ENCODE results near the gene FZD2.

FZD2 gene

DNA sequence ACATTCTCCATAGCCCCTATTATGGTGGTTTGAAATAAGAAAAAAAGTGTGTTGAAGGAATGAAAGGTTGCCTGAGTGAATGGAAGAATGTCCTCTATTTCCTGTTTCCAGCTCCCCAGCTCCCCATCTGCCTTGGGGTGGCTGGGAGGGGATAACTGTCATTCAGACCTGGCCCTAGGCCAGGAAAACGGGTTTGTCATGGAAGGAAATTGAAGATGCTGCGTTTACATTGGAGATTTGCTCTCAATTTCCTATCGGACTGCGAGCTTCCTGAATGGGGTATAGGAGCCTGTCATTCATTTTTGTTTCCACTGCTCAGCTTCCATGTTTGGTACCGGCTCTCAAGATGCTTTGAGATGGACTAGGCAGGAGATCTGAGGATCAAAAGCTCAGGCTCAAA lies 2.2 kb upstream of the FZD2 start:
- Histone ChIP-seq H3K36me3 (ENCODE audit: insufficient read depth, low read length) (peaks cover 5% of the 10 kb centered on the region; the same call in 1 of the 2 replicates), H3K4me1 (ENCODE audit: insufficient read depth, low read length) (peaks cover 28% of the 10 kb centered on the region), H3K79me2 (ENCODE audit: insufficient read depth, low read length) (no peaks in the 10 kb centered on the region), H3K9me3 (ENCODE audit: insufficient read depth, low read length, severe bottlenecking) (no peaks in the 10 kb centered on the region), H4K20me1 (ENCODE audit: insufficient read depth, low read length) (no peaks in the 10 kb centered on the region; the same call in 1 of the 2 replicates), H3K9ac (ENCODE audit: low read depth, low read length) (no peak overlapping the region), H3K4me3 (ENCODE audit: low read depth in 1 of 2, low read length in 2 of 2) (no peak overlapping the region), H3K27ac (ENCODE audit: low read length) (no peak overlapping the region), H3K27me3 (ENCODE audit: insufficient read depth, low read length, poor library complexity) (peaks cover 12% of the 10 kb centered on the region), H3K4me2 (ENCODE audit: insufficient read depth, low read length) (no peak overlapping the region), H2AFZ (ENCODE audit: low read depth, low read length) (no peak overlapping the region)
- no peak for TF ChIP-seq EZH2 (IDR thresholded peaks at IDR 0.05; ENCODE audit: borderline replicate concordance, low read depth, low read length, severe bottlenecking)
- TF ChIP-seq, protein P1, sequence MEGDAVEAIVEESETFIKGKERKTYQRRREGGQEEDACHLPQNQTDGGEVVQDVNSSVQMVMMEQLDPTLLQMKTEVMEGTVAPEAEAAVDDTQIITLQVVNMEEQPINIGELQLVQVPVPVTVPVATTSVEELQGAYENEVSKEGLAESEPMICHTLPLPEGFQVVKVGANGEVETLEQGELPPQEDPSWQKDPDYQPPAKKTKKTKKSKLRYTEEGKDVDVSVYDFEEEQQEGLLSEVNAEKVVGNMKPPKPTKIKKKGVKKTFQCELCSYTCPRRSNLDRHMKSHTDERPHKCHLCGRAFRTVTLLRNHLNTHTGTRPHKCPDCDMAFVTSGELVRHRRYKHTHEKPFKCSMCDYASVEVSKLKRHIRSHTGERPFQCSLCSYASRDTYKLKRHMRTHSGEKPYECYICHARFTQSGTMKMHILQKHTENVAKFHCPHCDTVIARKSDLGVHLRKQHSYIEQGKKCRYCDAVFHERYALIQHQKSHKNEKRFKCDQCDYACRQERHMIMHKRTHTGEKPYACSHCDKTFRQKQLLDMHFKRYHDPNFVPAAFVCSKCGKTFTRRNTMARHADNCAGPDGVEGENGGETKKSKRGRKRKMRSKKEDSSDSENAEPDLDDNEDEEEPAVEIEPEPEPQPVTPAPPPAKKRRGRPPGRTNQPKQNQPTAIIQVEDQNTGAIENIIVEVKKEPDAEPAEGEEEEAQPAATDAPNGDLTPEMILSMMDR (IDR thresholded peaks at IDR 0.05; ENCODE audit: borderline replicate concordance, extremely low read depth, low read length, poor library complexity, severe bottlenecking) = no peak
- DNase-seq (no peak), ATAC-seq (ENCODE audit: insufficient read depth, low read depth) (no peak)

GRCh38 chr17:44556166-44556831 lies 985 bp upstream of the FZD2 start:
- H3K4me2 ChIP-seq (ENCODE audit: insufficient read depth, low read length) = peak overlapping the region; percentile 85
- H2AFZ ChIP-seq (ENCODE audit: low read depth, low read length) = peak overlapping the region; percentile 95
- peaks cover 10% of the 10 kb centered on the region for H3K27me3 ChIP-seq (ENCODE audit: insufficient read depth, low read length, poor library complexity)
- peak overlapping the region; percentile 69 for H3K27ac ChIP-seq (ENCODE audit: low read length)
- H3K9me3 ChIP-seq (ENCODE audit: insufficient read depth, low read length, severe bottlenecking) = no peaks in the 10 kb centered on the region
- DNase-seq = peak; percentile 57
- peak overlapping the region; percentile 63 for H3K9ac ChIP-seq (ENCODE audit: low read depth, low read length)
- peaks cover 5% of the 10 kb centered on the region; the same call in 1 of the 2 replicates for H3K36me3 ChIP-seq (ENCODE audit: insufficient read depth, low read length)
- H3K79me2 ChIP-seq (ENCODE audit: insufficient read depth, low read length) = no peaks in the 10 kb centered on the region
- H4K20me1 ChIP-seq (ENCODE audit: insufficient read depth, low read length) = no peaks in the 10 kb centered on the region; the same call in 1 of the 2 replicates
- ATAC-seq (ENCODE audit: insufficient read depth, low read depth) = peak; percentile 66
- TF ChIP-seq EZH2 (IDR thresholded peaks at IDR 0.05; ENCODE audit: borderline replicate concordance, low read depth, low read length, severe bottlenecking) = no peak
- TF ChIP-seq, protein P1 (IDR thresholded peaks at IDR 0.05; ENCODE audit: borderline replicate concordance, extremely low read depth, low read length, poor library complexity, severe bottlenecking) = no peak
- H3K4me3 ChIP-seq (ENCODE audit: low read depth in 1 of 2, low read length in 2 of 2) = peak overlapping the region; percentile 68 to 69
- peaks cover 28% of the 10 kb centered on the region for H3K4me1 ChIP-seq (ENCODE audit: insufficient read depth, low read length)

GRCh38 chr17:44557651-44558285 lies 484 bp downstream of the FZD2 start:
- peak overlapping the region; percentile 60 for H2AFZ ChIP-seq (ENCODE audit: low read depth, low read length)
- DNase-seq (no peak), ATAC-seq (ENCODE audit: insufficient read depth, low read depth) (no peak)
- H3K9me3 ChIP-seq (ENCODE audit: insufficient read depth, low read length, severe bottlenecking) = no peaks in the 10 kb centered on the region
- peak overlapping the region; percentile 85 for H3K4me2 ChIP-seq (ENCODE audit: insufficient read depth, low read length)
- peak overlapping the region; percentile 63 for H3K9ac ChIP-seq (ENCODE audit: low read depth, low read length)
- H3K79me2 ChIP-seq (ENCODE audit: insufficient read depth, low read length) = no peaks in the 10 kb centered on the region
- peak overlapping the region; percentile 12 to 68; a peak in 3 of 4 replicates for H3K4me3 ChIP-seq (ENCODE audit: low read depth in 1 of 2, low read length in 2 of 2)
- H3K4me1 ChIP-seq (ENCODE audit: insufficient read depth, low read length) = peaks cover 28% of the 10 kb centered on the region
- H3K27me3 ChIP-seq (ENCODE audit: insufficient read depth, low read length, poor library complexity) = peaks cover 10% of the 10 kb centered on the region
- no peak overlapping the region for H3K27ac ChIP-seq (ENCODE audit: low read length)
- TF ChIP-seq EZH2 (IDR thresholded peaks at IDR 0.05; ENCODE audit: borderline replicate concordance, low read depth, low read length, severe bottlenecking) = no peak
- TF ChIP-seq, protein P1 (IDR thresholded peaks at IDR 0.05; ENCODE audit: borderline replicate concordance, extremely low read depth, low read length, poor library complexity, severe bottlenecking) = no peak
- no peaks in the 10 kb centered on the region; the same call in 1 of the 2 replicates for H4K20me1 ChIP-seq (ENCODE audit: insufficient read depth, low read length)
- H3K36me3 ChIP-seq (ENCODE audit: insufficient read depth, low read length) = peaks cover 5% of the 10 kb centered on the region; the same call in 1 of the 2 replicates
